Glomerular visceral epithelial cell (primary cell): Measurements from ENCODE around the gene PCSK5.
"Not testable (repeated sequence)": the region's sequence is repeated elsewhere in the genome, so short reads cannot be mapped to it uniquely, and the experiment has no call there.

Experiments used
- DNase-seq: peaks from one replicate; pipeline ENCODE4 v3.0.0-alpha.2; 2016; ENCODE audit errors: extremely low spot score

PCSK5 gene

GRCh38 chr9:76357555-76357954, 467.1 kb downstream of the PCSK5 start:
- DNase-seq: no peak

DNA sequence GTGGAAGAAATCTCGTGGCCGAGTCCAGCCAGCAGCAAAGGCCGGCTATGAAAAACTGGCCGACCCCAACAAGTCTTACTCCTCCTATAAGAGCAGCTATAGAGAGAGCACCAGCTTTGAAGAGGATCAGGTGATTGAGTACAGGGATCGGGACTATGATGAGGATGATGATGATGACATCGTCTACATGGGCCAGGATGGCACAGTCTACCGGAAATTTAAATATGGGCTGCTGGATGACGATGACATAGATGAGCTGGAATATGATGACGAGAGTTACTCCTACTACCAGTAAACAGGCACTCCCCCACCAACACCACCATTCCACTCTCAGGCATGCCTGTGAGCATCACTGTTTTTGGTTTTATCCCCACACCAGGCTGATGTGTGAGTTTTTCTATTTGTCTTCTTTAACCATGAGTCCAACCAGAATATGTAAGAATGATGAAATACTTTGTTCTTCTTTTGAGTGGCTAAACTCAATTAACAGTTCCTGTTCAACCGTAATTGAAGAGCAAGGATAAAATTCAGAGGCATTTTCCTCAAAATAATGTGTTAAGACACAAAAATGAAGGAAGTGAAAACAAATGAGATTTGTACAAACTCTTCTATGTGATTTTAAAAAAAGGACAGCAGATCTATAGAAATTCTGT, 468.3 kb downstream of the PCSK5 start:
- DNase-seq: no peak

DNA sequence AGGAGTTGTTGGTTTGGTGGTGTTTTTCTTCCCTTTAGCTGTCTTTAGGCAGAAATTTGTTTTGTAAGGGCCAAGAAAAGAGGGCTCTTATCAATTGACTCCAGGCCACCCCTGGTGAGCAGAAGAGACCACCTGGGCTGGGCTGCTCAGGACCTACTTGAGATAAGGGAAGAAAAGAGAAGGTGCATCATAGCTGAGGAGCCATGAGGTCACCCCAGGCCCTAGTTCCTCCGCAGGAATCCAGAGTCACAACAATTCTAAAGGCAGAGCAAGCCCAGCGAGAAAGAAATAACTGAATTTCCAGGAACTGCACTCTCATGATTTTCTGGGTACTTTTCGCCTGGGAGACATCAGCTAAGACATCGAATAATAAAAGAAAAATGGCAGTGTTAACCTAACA, 468.9 kb downstream of the PCSK5 start:
- no peak for DNase-seq

DNA sequence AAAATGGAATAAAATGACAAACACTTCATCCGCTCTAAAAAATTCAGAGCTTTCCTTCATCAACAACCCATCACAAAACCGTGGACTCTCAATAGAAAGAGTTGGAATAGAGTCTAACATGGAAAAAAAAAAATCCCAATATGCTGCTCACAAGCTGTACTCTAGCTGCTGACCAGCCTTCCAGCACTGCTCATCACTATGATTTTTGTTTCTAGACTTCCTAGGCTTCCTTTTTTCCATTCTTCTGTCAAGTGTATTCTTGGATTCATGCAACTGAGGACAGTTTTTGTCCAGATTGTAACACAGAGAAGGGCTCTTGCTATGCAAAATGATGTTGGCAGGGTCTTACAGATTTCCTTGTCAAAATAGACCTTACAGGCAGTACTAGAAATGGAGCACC, 469.3 kb downstream of the PCSK5 start:
- DNase-seq: no peak

- not testable (repeated sequence) for DNase-seq
These were observed 472.0 kb downstream of the PCSK5 start for GRCh38 chr9:76362332-76363031.

DNA sequence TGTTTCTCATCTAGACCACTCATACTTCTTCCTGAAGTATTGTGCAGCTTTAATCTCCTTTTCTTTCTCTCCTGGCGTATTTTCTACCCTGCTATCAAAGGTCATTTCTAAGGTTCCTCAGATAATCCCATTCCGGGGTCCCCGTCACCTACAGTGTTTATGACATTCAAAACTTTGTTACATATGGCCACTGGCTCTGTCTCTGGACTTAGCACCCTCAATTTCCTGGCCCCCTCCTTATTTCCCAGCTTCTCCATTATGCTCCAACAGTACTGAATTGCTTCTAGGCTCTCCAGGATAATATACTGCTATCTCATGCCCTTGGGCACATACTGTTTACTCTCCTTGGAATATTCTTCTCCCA, 472.5 kb downstream of the PCSK5 start:
- DNase-seq: no peak

GRCh38 chr9:76365028-76365427, 474.6 kb downstream of the PCSK5 start:
- peak; percentile 70 for DNase-seq

DNA sequence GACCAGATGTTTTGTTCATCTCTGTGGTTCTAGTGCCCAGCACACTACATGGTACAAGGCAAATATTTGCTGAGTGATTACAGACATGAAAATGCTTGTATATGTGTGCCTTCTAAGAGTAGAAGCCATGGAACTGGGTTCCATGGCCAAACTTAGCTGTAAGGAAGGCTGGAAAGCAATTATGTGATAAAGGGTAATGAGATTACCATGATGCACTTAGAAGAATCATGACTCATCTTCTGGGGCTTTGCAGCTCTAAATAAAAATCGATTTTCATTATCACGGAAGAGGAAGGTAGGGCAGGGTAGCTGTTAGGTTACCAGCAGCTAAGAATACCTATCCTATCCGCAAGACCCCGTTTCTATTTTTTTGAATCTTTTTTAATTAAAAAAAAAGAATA, 475.8 kb downstream of the PCSK5 start:
- DNase-seq: no peak

DNA sequence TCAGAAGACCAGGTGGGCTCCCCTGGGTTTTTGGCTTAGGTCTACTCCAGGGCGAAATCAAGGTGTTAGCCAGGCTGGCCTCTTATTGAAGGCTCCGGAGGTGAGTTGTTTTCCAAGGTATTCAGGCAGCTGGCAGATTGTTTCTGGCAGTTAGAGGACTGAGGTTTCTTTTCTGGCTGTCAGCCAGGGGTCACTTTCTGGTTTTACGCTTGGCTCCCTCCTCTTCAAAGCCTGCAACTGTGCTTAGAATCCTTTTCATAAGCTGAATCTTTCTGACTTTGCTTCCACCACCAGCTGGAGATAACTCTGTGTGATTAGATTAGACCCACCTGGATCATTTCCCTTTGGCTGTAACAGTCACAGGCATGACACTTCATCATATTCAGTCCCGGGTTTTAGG, 479.1 kb downstream of the PCSK5 start:
- peak; percentile 91 for DNase-seq

DNA sequence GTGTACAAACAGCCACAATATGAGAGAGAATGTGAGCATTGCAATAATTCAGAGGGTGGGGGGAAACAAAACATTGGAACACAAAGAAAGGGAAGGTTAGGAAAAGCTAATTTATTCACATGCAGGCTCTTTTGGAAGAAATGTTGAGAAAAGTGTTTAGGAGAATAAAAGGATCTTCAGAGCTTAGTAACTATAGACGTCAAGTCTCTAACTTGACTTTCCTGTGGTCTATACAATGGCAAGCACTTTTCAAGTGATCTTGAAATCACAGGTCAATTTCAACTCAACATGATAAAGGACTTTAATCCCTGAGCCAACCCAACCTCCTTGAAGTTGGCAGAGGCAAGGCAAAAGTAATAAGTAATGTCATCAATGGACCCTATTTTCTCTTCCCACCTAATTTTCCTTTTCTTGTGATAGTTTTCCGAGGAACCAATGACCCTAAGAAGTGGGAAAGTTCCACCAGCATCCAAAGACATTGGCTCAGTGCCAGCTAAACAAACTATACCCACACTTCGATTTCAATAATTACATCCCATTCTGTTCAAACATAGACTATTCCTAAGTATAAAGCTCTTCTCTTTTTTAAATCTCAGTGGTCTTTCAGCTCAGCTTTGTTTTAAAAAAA, 480.0 kb downstream of the PCSK5 start:
- no peak for DNase-seq

- DNase-seq: peak; percentile 60
These were observed 481.4 kb downstream of the PCSK5 start for GRCh38 chr9:76371901-76372300.

DNA sequence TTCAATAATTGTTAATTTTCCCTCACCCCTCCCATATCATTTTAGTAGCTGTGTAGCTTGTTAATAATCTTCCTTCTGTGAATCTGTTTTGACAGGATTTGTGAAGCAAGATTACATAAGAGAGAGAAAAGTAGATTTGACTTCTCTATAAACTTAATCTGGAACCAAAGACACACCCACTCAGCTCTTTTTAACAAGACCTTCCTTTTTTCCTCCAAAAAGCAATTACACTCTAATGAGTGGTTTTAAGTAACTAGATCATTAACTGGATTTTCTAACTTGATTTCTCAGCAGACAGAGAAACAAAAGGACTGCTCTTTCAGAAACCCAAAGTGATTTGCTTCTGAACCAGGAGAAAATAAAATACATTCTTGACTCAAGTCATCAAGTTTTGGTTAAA, 481.9 kb downstream of the PCSK5 start:
- no peak for DNase-seq

DNA sequence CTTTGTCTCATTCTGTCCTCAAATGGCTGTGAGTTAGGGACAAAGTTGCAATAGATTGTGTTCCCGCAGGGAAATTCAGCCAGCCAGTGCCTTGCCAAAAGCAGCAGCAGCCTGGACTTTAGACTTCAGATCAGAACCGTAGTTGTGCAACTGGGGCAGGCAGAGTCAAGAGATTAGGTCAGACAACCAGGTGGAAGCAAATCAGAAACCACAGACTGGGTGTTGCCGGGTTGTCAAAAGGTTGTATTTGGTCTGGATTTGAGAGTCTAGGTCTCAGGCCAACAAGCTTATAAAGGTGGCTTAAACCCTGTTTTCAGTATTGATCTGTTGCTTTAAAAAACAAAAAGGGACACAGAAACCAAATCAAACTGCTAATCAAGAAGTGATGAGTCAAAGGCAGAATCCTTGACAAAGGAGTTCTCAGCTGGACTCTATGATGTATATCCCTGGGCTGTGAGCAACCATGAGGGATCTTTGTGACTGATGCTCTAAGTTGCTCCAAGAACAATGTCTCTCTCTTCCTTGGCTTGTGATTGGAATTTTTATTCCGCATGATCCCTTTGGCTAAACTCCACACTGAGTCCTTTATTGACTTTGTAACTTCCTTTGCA, 482.8 kb downstream of the PCSK5 start:
- DNase-seq: peak; percentile 56

GRCh38 chr9:76373784-76374474, 483.5 kb downstream of the PCSK5 start:
- DNase-seq: no peak

DNA sequence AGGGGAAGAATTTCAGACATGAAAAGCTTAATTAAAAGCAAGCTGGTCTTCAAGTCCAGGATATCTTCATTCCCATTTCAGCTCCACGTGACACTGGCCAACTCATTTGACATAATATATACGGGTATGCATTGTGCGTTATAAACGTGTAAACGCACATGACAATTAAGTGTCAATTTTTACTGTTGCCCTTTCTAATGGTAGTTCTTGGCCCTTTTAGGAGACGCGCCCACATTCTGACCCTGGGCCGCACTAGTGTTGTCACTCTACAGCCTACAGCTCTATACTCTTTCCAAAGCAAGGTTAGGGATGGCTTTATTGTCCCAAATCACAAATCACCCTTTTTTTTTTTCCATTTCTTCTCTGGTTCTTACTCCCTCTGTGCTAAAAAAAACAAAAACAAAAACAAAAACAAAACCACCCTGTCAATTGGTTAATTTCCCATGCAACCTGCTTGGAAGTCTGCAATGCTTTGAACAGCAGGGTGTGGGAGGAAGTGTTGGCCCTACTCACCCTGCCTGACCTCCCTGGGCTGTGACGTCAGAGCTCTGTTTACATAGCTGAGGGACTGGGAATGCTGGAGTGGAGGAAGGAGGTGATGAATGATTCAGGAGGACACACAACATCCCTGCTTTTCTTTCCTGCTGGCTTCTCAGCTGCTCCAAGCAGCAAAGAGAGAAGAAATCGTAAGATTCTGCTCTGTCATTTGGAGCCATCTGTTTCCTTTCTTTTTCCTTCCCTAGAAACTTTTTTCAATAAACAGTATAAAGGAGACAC, 484.5 kb downstream of the PCSK5 start:
- DNase-seq: peak; percentile 69

GRCh38 chr9:76377791-76378190, 487.3 kb downstream of the PCSK5 start:
- DNase-seq: no peak

GRCh38 chr9:76378367-76379073, 488.0 kb downstream of the PCSK5 start:
- DNase-seq: no peak

DNA sequence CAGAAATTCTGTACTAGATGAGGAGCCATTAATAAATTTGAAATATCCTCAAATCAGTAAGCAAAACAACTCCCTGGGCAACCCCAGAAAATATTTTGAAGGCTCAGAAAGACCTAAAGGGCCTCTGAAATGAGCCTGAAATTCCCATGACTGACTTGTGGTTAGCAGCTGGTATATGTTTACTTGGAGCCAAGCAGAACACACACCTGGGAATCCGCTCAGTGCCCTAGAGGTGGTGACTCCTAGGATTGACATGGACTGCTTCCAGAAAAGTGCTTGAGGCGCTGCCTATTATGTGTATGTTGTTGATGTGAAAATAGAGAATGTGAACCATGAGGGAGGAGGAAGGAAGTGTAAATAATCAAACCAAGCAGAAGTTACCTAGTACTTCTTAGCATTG, 489.0 kb downstream of the PCSK5 start:
- peak; percentile 25 for DNase-seq

DNA sequence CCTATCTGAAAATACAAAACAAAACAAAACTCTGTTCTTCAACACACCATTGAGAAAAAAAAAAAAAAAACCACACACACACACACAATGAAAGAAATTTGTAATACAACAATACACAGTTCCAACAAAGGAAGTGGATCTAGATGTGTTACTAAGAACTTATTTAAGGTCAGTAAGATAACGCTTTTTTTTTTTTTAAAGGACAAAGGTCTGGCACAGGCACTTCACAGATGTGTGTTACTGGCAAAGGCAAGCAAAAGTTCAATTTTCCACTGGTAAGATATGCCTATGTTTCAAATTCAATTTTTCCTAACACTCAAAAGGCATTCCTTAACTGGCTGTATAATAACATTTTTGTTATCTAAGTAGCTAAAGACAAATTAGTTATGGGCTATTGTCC, 500.2 kb downstream of the PCSK5 start:
- no peak for DNase-seq

- peak; percentile 96 for DNase-seq
These were observed 503.9 kb downstream of the PCSK5 start, which contains the start of gene RFK for GRCh38 chr9:76394195-76394959. Gene RFK (minus strand): TSS chr9:76394426. CDS start chr9:76394171, 255 bp downstream.
